ENCODE data around the gene NACAD. TPM values are rescaled to one million over a fixed set of nuclear protein-coding genes. Genes with fewer than 3 reads are reported as not detected.

NACAD gene
- total RNA-seq, 1 experiment from 2014 or later = 5.5 TPM

- no peaks in the 10 kb centered on the region for H3K4me1 Mint-ChIP-seq
- no peak overlapping the region for H3K4me3 Mint-ChIP-seq
- TF ChIP-seq TEAD1 (CRISPR knock-in tag; IDR thresholded peaks at IDR 0.05) (no peak), FOXK1 (CRISPR knock-in tag; IDR thresholded peaks at IDR 0.05) (no peak)
- H3K36me3 Mint-ChIP-seq = peaks cover 3% of the 10 kb centered on the region; the same call in 1 of the 2 replicates
- no peak for ATAC-seq
- POLR2A ChIA-PET = no interaction called here
- CTCF ChIA-PET = interaction anchor here (0.6 kb wide), 1 partner anchor 52 kb away, joined by 4 read pairs; no protein-coding TSS in a partner anchor
- DNase-seq (ENCODE audit: low spot score) = no peak
- no peaks in the 10 kb centered on the region for H3K27me3 Mint-ChIP-seq (ENCODE audit: low read depth)
- no peak overlapping the region for H3K27ac Mint-ChIP-seq
- H3K9me3 Mint-ChIP-seq = peaks cover 4% of the 10 kb centered on the region; the same call in 1 of the 2 replicates
Measured at GRCh38 chr7:45052011-45052410, 36.8 kb downstream of the NACAD start.

- POLR2A ChIA-PET = no interaction called here
- H3K4me1 Mint-ChIP-seq = no peaks in the 10 kb centered on the region
- no peak for ATAC-seq
- no peak for DNase-seq (ENCODE audit: low spot score)
- peaks cover 3% of the 10 kb centered on the region for H3K36me3 Mint-ChIP-seq
- TF ChIP-seq TCF7 (CRISPR knock-in tag; IDR thresholded peaks at IDR 0.05; ENCODE audit: low read depth) (no peak), PRRX2 (CRISPR knock-in tag; IDR thresholded peaks at IDR 0.05) (no peak), ATF3 (CRISPR knock-in tag; conservative IDR thresholded peaks at IDR 0.05) (no peak), ZNF425 (CRISPR knock-in tag; conservative IDR thresholded peaks at IDR 0.05) (no peak)
- H3K4me3 Mint-ChIP-seq = no peak overlapping the region
- H3K27me3 Mint-ChIP-seq (ENCODE audit: low read depth) = no peaks in the 10 kb centered on the region
- H3K27ac Mint-ChIP-seq = no peak overlapping the region
- CTCF ChIA-PET = no interaction called here
- H3K9me3 Mint-ChIP-seq = no peaks in the 10 kb centered on the region
Measured at GRCh38 chr7:45050198-45050597, 38.6 kb downstream of the NACAD start.

GRCh38 chr7:45048748-45049147, 40.0 kb downstream of the NACAD start:
- no peaks in the 10 kb centered on the region for H3K9me3 Mint-ChIP-seq
- no peaks in the 10 kb centered on the region for H3K4me1 Mint-ChIP-seq
- ATAC-seq = no peak
- ChIA-PET POLR2A (no interaction called here), CTCF (no interaction called here)
- H3K4me3 Mint-ChIP-seq = no peak overlapping the region
- DNase-seq (ENCODE audit: low spot score) = no peak
- no peak overlapping the region for H3K27ac Mint-ChIP-seq
- TF ChIP-seq IRF2 (CRISPR knock-in tag; IDR thresholded peaks at IDR 0.05; ENCODE audit: borderline replicate concordance, low read depth) (no peak), ZMAT4 (CRISPR knock-in tag; IDR thresholded peaks at IDR 0.05) (no peak), E2F5 (CRISPR knock-in tag; IDR thresholded peaks at IDR 0.05) (no peak), RELA (CRISPR knock-in tag; IDR thresholded peaks at IDR 0.05; ENCODE audit: borderline replicate concordance) (no peak), TCF7 (CRISPR knock-in tag; IDR thresholded peaks at IDR 0.05; ENCODE audit: low read depth) (no peak), ZNF671 (CRISPR knock-in tag; IDR thresholded peaks at IDR 0.05) (no peak), ZNF263 (CRISPR knock-in tag; IDR thresholded peaks at IDR 0.05; ENCODE audit: low read depth) (no peak)
- peaks cover 8% of the 10 kb centered on the region for H3K36me3 Mint-ChIP-seq
- H3K27me3 Mint-ChIP-seq (ENCODE audit: low read depth) = no peaks in the 10 kb centered on the region

GRCh38 chr7:45044338-45044737, 44.4 kb downstream of the NACAD start:
- CTCF ChIA-PET = no interaction called here
- no peak for ATAC-seq
- H3K36me3 Mint-ChIP-seq = peaks cover 23% of the 10 kb centered on the region
- DNase-seq (ENCODE audit: low spot score) = no peak
- no peak for TF ChIP-seq NR3C1 (CRISPR knock-in tag; conservative IDR thresholded peaks at IDR 0.05; ENCODE audit: low read depth)
- no peak for TF ChIP-seq ZNF263 (CRISPR knock-in tag; IDR thresholded peaks at IDR 0.05; ENCODE audit: low read depth)
- TF ChIP-seq FOXK1 (CRISPR knock-in tag; IDR thresholded peaks at IDR 0.05) = no peak
- no peak for TF ChIP-seq CDX4 (CRISPR knock-in tag; IDR thresholded peaks at IDR 0.05; ENCODE audit: borderline replicate concordance)
- no peak for TF ChIP-seq TEAD4 (CRISPR knock-in tag; IDR thresholded peaks at IDR 0.05)
- TF ChIP-seq KAT7 (CRISPR knock-in tag; IDR thresholded peaks at IDR 0.05; ENCODE audit: borderline replicate concordance) = no peak
- no peak for TF ChIP-seq ATF1 (CRISPR knock-in tag; IDR thresholded peaks at IDR 0.05)
- no peak for TF ChIP-seq EMX1 (CRISPR knock-in tag; IDR thresholded peaks at IDR 0.05)
- no peak for TF ChIP-seq ZBTB43 (CRISPR knock-in tag; IDR thresholded peaks at IDR 0.05)
- no peak for TF ChIP-seq CREM (CRISPR knock-in tag; IDR thresholded peaks at IDR 0.05)
- TF ChIP-seq ATF6 (CRISPR knock-in tag; IDR thresholded peaks at IDR 0.05) = no peak
- no peak for TF ChIP-seq CREB1 (CRISPR knock-in tag; IDR thresholded peaks at IDR 0.05)
- H3K27me3 Mint-ChIP-seq (ENCODE audit: low read depth) = no peaks in the 10 kb centered on the region
- POLR2A ChIA-PET = no interaction called here
- no peaks in the 10 kb centered on the region for H3K9me3 Mint-ChIP-seq
- no peaks in the 10 kb centered on the region for H3K4me1 Mint-ChIP-seq
- H3K4me3 Mint-ChIP-seq = no peak overlapping the region
- no peak overlapping the region for H3K27ac Mint-ChIP-seq
